KOPT-K1 (cell line): ENCODE results near the gene LILRB2.
"Not testable (repeated sequence)": the region's sequence is repeated elsewhere in the genome, so short reads cannot be mapped to it uniquely, and the experiment has no call there.

Experiments
- H3K27ac ChIP-seq: fragments of 200-600 bp; sonication (generic); 2 replicates; pipeline ENCODE4 v1.5.1; 2016; ENCODE audit warnings: antibody characterized with exemption, mild to moderate bottlenecking, low read depth, low read length; ENCODE audit not compliant: poor library complexity, severe bottlenecking
- H3K36me3 ChIP-seq: fragments of 200-600 bp; sonication (generic); 2 replicates; pipeline ENCODE4 v1.5.1; 2017; ENCODE audit warnings: antibody characterized with exemption, mild to moderate bottlenecking, low read length, moderate library complexity; ENCODE audit not compliant: insufficient read depth
- H3K9me3 ChIP-seq: fragments of 200-600 bp; sonication (generic); 2 replicates; pipeline ENCODE4 v1.5.1; 2017; ENCODE audit warnings: antibody characterized with exemption, low read length, mild to moderate bottlenecking; ENCODE audit not compliant: insufficient read depth, poor library complexity, severe bottlenecking

The LILRB2 gene

DNA sequence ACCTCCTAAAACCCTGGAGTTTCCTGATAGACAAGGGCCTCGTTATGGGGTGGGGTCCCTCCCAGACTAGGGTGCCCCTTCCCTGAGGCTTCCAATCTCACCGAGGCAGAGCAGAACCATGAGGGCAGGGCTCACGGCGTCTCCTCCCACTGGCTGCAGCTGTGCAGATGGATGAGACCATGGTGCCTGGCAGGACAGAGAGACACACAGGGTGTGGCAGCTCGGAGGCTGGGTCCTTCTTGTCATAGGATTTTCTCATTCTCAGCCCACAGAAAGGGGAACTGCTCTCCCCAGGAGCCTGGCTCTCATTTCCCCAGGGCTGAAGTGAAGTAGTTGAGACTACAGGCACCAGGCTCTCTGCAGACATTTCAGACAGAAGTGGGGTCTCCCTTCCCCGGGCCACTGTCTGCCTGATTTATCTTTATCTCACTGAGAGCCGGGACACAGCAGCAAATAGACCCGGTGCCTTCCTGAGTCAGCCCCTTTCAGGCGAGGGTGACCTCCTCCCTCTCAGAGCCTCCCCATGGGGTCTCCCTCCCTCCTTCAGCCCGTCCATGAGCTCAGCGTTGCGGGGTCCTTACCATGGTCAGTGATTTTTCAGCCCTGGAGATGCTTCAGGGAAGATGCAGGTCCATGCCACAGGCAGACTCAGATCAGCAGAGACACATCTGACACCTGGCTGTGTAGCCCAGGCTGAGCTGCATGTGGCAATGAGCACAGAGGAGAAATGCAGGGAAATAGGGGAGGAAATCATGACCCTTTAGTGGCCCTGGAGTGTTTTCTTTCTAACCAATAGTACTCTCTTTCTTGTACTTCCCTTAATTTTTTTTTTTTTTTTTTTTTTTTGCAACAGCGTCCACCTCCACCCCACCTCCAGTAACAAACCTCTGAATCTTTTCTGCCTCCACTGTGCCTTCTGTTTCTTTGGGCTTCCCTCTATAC, 31.8 kb upstream of the LILRB2 start, which contains the start of gene LILRA5:
Gene LILRA5 (minus strand): TSS at position 731 of the 942 bp plus-strand sequence. CDS start 147 bp downstream, at position 584.
- no peaks in the 10 kb centered on the region for H3K36me3 ChIP-seq
- no peaks in the 10 kb centered on the region for H3K9me3 ChIP-seq
- no peak within 1 kb of the TSS for H3K27ac ChIP-seq

DNA sequence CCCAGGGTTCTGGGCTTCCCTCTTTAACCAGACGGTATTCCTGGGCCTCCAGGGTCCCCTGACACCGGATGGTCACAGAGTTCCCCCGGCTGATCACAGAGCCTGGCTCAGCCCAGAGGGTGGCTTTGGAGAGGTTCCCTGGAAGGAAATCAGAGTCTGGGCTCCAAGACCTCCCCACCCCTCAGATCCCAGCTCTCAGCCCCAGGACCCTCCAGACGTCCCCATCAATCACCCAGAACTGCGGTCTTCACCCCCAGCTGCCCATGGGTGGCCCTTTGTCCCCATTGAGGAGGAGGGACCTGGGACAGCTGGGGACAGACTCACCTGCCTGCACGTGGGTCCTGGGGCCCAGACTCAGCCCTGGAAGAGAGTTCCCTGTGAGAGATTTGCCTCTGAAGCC, 31.1 kb upstream of the LILRB2 start:
- Histone ChIP-seq H3K9me3 (no peaks in the 10 kb centered on the region), H3K36me3 (no peaks in the 10 kb centered on the region), H3K27ac (no peak overlapping the region)

- Histone ChIP-seq H3K36me3 (no peaks in the 10 kb centered on the region), H3K9me3 (no peaks in the 10 kb centered on the region), H3K27ac (no peak overlapping the region)
Observed at GRCh38 chr19:54311486-54311885, 30.6 kb upstream of the LILRB2 start.

GRCh38 chr19:54310543-54310942, 29.6 kb upstream of the LILRB2 start:
- H3K9me3 ChIP-seq: no peaks in the 10 kb centered on the region
- H3K27ac ChIP-seq: no peak overlapping the region
- H3K36me3 ChIP-seq: no peaks in the 10 kb centered on the region

GRCh38 chr19:54309811-54310210, 28.9 kb upstream of the LILRB2 start:
- Histone ChIP-seq H3K36me3 (no peaks in the 10 kb centered on the region), H3K27ac (no peak overlapping the region), H3K9me3 (no peaks in the 10 kb centered on the region)

- Histone ChIP-seq H3K27ac (no peak overlapping the region), H3K9me3 (no peaks in the 10 kb centered on the region), H3K36me3 (no peaks in the 10 kb centered on the region)
Observed at GRCh38 chr19:54307389-54308020, 26.6 kb upstream of the LILRB2 start.

- no peaks in the 10 kb centered on the region for H3K36me3 ChIP-seq
- H3K27ac ChIP-seq: no peak overlapping the region
- H3K9me3 ChIP-seq: no peaks in the 10 kb centered on the region
Observed at GRCh38 chr19:54305141-54305540, 24.2 kb upstream of the LILRB2 start.

DNA sequence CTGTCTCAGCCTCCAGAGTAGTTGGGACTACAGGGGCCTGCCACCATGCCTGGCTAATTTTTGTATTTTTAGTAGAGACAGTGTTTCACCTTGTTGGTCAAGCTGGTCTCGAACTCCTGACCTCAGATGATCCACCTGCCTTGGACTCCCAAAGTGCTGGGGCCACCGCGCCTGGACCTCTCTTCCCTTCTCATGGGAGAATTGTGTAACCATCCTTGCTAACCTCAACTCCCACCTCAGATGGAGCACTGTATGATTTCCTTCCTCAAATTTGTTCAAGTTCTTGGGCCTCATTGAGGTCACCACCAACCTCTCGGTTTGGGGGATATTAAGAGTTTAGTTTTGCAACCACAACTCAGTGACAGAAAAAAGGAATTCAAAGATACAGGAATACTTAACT, 21.3 kb upstream of the LILRB2 start:
- H3K36me3 ChIP-seq: no peaks in the 10 kb centered on the region
- H3K27ac ChIP-seq: no peak overlapping the region
- no peaks in the 10 kb centered on the region for H3K9me3 ChIP-seq

DNA sequence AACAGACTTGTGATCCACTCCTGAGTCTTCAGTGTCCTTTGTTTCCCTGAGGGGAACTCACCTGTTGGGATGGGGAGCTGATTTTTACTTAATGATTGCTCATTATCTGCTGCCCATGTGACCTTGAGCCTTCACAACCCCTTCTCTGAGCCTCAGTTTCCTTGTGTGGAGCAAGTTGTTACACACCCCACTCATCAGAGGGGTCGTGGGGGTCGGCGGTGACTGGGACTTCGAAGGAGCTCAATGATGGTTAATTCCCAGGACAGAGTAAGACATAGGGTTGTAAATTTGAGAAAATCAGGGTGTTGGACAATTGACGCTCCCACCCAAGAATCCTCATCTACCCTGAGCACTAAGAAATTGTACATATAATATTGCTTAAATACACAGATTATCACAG, 18.6 kb upstream of the LILRB2 start:
- H3K36me3 ChIP-seq: no peaks in the 10 kb centered on the region
- peaks cover under 1% of the 10 kb centered on the region for H3K9me3 ChIP-seq
- H3K27ac ChIP-seq: no peak overlapping the region

GRCh38 chr19:54299126-54299498, 18.2 kb upstream of the LILRB2 start:
- Histone ChIP-seq H3K27ac (no peak overlapping the region), H3K9me3 (peaks cover 4% of the 10 kb centered on the region), H3K36me3 (no peaks in the 10 kb centered on the region)

GRCh38 chr19:54298357-54299125, 17.6 kb upstream of the LILRB2 start:
- H3K9me3 ChIP-seq: peaks cover 10% of the 10 kb centered on the region
- no peak overlapping the region for H3K27ac ChIP-seq
- H3K36me3 ChIP-seq: no peaks in the 10 kb centered on the region

GRCh38 chr19:54297759-54298305, 16.9 kb upstream of the LILRB2 start:
- Histone ChIP-seq H3K9me3 (peaks cover 17% of the 10 kb centered on the region), H3K27ac (no peak overlapping the region), H3K36me3 (no peaks in the 10 kb centered on the region)

- Histone ChIP-seq H3K9me3 (peaks cover 18% of the 10 kb centered on the region), H3K27ac (no peak overlapping the region), H3K36me3 (no peaks in the 10 kb centered on the region)
Observed at GRCh38 chr19:54294539-54294938, 13.6 kb upstream of the LILRB2 start.

DNA sequence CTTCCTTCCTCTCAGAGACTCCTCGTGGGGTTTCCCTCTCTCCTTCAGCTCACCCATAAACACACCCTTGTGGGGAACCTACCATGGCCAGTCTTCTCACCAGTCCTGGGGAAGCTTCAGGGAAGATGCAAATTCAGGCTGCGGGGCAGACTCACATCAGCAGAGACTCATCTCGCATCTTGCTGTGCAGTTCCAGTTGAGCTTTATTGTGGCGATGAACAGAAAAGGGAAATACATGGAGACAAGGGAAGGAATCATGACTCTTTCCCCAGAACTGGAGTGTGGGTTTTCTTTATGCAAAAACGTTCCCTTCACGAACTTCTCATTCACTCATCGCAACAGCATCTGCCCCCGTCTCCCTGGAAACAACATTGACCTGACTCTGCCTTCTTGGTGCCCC, 8.2 kb upstream of the LILRB2 start:
- not testable (repeated sequence) for H3K27ac ChIP-seq

DNA sequence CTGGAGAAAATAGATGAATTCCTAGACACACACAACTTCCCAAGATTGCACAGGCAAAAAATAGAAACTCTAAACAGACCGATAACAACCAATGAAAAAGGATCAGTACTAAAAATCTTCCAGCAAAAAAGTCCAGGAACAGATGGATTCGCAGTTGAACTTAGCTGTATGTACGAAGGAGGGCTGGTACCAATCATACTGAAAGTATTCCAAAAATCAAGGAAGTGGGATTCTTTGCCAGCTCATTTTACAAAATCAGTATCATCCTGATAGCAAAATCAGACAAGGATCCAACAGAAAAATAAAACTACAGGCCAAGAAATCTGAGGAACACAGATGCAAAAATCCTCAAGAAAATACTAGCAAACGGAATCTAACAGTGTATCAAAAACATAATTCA, 6.5 kb upstream of the LILRB2 start:
- no peaks in the 10 kb centered on the region for H3K36me3 ChIP-seq
- H3K27ac ChIP-seq: no peak overlapping the region
- no peaks in the 10 kb centered on the region for H3K9me3 ChIP-seq

More for the DNA sequence above, 8.2 kb upstream of the LILRB2 start:
- peaks cover 14% of the 10 kb centered on the region for H3K9me3 ChIP-seq
- not testable (repeated sequence) for H3K36me3 ChIP-seq
